HepG2 (cell line): ENCODE results near the gene HCFC1R1. TPM values are rescaled to one million over a fixed set of nuclear protein-coding genes. Genes with fewer than 3 reads are reported as not detected.

Source experiments
- EZH2 ChIP-seq: conservative IDR thresholded peaks from 2 replicates; pipeline ENCODE4 v1.6.1; 2012; ENCODE audit warnings: mild to moderate bottlenecking, low read depth, low read length, moderate library complexity
- FLYWCH1 ChIP-seq: sonication (generic); formaldehyde crosslinking; IDR thresholded peaks from 2 replicates; pipeline ENCODE4 v1.8.1; 2023; ENCODE audit warnings: mild to moderate bottlenecking, missing genetic modification reagents
- GZF1 ChIP-seq: sonication (generic); formaldehyde crosslinking; IDR thresholded peaks from 2 replicates; pipeline ENCODE4 v1.5.1; 2020; ENCODE audit warnings: mild to moderate bottlenecking, missing genetic modification reagents
- HNF4G ChIP-seq, 2 experiments: sonication (generic) in 1 of 2; formaldehyde crosslinking in 1 of 2; IDR thresholded peaks; 2 replicates each; pipeline versions ENCODE4 v1.4.0 to v1.6.1; 2011 to 2020; ENCODE audit warnings: borderline replicate concordance in 2 of 2, low read depth in 2 of 2, mild to moderate bottlenecking in 2 of 2, low read length in 1 of 2, missing genetic modification reagents in 1 of 2, moderate library complexity in 1 of 2
- IKZF4 ChIP-seq: sonication (generic); formaldehyde crosslinking; IDR thresholded peaks from 2 replicates; pipeline ENCODE4 v1.5.1; 2020; ENCODE audit warnings: borderline replicate concordance, mild to moderate bottlenecking, low read depth, missing genetic modification reagents; ENCODE audit errors: not compliant biosample characterization
- KMT2B ChIP-seq: IDR thresholded peaks from 2 replicates; pipeline ENCODE4 v1.6.1; 2016; ENCODE audit warnings: missing genetic modification reagents, missing compliant biosample characterization
- MAFF ChIP-seq: IDR thresholded peaks from 2 replicates; pipeline ENCODE4 v1.6.1; 2011; ENCODE audit warnings: low read depth, low read length, improper control_type of control experiment
- PAF1 ChIP-seq: IDR thresholded peaks from 2 replicates; pipeline ENCODE4 v1.6.1; 2016; ENCODE audit warnings: missing genetic modification reagents, missing compliant biosample characterization
- POLR2AphosphoS5 ChIP-seq: IDR thresholded peaks from 2 replicates; pipeline ENCODE4 v1.6.1; 2012; ENCODE audit warnings: low read depth, low read length
- SMAD1 ChIP-seq: sonication (generic); formaldehyde crosslinking; IDR thresholded peaks from 2 replicates; pipeline ENCODE4 v1.4.0; 2020; ENCODE audit warnings: missing genetic modification reagents, low read depth, mild to moderate bottlenecking, borderline replicate concordance
- SNAI1 ChIP-seq: sonication (generic); formaldehyde crosslinking; IDR thresholded peaks from 2 replicates; pipeline ENCODE4 v1.5.0; 2020; ENCODE audit warnings: mild to moderate bottlenecking, missing genetic modification reagents, borderline replicate concordance
- STAT5B ChIP-seq: sonication (generic); formaldehyde crosslinking; IDR thresholded peaks from 2 replicates; pipeline ENCODE4 v1.4.0; 2020; ENCODE audit warnings: missing genetic modification reagents
- THRA ChIP-seq: sonication (generic); formaldehyde crosslinking; IDR thresholded peaks from 2 replicates; pipeline ENCODE4 v1.4.0; 2020; ENCODE audit warnings: missing genetic modification reagents, borderline replicate concordance
- ZBTB14 ChIP-seq: sonication (generic); formaldehyde crosslinking; IDR thresholded peaks from 2 replicates; pipeline ENCODE4 v1.4.0; 2020; ENCODE audit warnings: missing genetic modification reagents
- ZKSCAN1 ChIP-seq: fragments of 150-350 bp; IDR thresholded peaks from 2 replicates; pipeline ENCODE4 v1.6.1; 2014; ENCODE audit warnings: low read length
- ZMYM2 ChIP-seq: sonication (generic); formaldehyde crosslinking; IDR thresholded peaks from 2 replicates; pipeline ENCODE4 v1.8.0; 2022; ENCODE audit warnings: mild to moderate bottlenecking, missing genetic modification reagents
- ZNF12 ChIP-seq: sonication (generic); formaldehyde crosslinking; IDR thresholded peaks from 2 replicates; pipeline ENCODE4 v1.5.0; 2020; ENCODE audit warnings: missing genetic modification reagents
- ZNF484 ChIP-seq: sonication (generic); formaldehyde crosslinking; IDR thresholded peaks from 2 replicates; pipeline ENCODE4 v1.5.1; 2020; ENCODE audit warnings: mild to moderate bottlenecking, low read depth, missing genetic modification reagents, borderline replicate concordance
- ZNF672 ChIP-seq: sonication (generic); formaldehyde crosslinking; IDR thresholded peaks from 2 replicates; pipeline ENCODE4 v1.8.1; 2022; ENCODE audit warnings: missing genetic modification reagents
- ZNF781 ChIP-seq: sonication (generic); formaldehyde crosslinking; IDR thresholded peaks from 2 replicates; pipeline ENCODE4 v1.5.1; 2020; ENCODE audit warnings: borderline replicate concordance, mild to moderate bottlenecking, missing genetic modification reagents; ENCODE audit errors: not compliant biosample characterization
- polyA plus RNA-seq, 8 experiments: library from polyadenylated mRNA; depleted of rRNA in 3 of 8; stranded (reverse) in 7 of 8; unstranded in 1 of 8; fragments of >200 nt; fragmentation: Illumina TruSeq in 4 of 8; extraction: Trizol in 4 of 8; gene quantifications; 2 replicates each; pipeline versions ENCODE4 v1.2.1 to v1.2.3, GENCODE V29; 2011 to 2016; ENCODE audit warnings: low read depth in 4 of 8, missing spikeins in 1 of 8, mixed read lengths in 1 of 8; ENCODE audit not compliant: insufficient read depth in 1 of 8
- total RNA-seq, 5 experiments: library from RNA; depleted of rRNA; stranded (reverse); fragments of >200 nt; fragmentation: Illumina TruSeq; extraction: Trizol; gene quantifications; 2 replicates each; pipeline ENCODE4 v1.2.3, GENCODE V29; 2016; ENCODE audit warnings: low read depth in 1 of 5
- TF ChIP-seq, protein P1 (sequence below): sonication (generic); formaldehyde crosslinking; IDR thresholded peaks from 2 replicates; pipeline ENCODE4 v1.4.0; 2020; ENCODE audit warnings: missing genetic modification reagents
- TF ChIP-seq, protein P2 (sequence below): sonication (generic); formaldehyde crosslinking; IDR thresholded peaks from 2 replicates; pipeline ENCODE4 v1.5.1; 2020; ENCODE audit warnings: mild to moderate bottlenecking, missing genetic modification reagents, moderate library complexity

The HCFC1R1 gene
- total and polyA plus RNA-seq, 2 of the 13 experiments (the other 11 are each of a cell fraction or from before 2014, with no cell fraction given) = 13.8 to 16.1 TPM

GRCh38 chr16:3023669-3024478 lies at the start of gene HCFC1R1, which contains the start of gene THOC6 (continued):
- TF ChIP-seq, protein P1, sequence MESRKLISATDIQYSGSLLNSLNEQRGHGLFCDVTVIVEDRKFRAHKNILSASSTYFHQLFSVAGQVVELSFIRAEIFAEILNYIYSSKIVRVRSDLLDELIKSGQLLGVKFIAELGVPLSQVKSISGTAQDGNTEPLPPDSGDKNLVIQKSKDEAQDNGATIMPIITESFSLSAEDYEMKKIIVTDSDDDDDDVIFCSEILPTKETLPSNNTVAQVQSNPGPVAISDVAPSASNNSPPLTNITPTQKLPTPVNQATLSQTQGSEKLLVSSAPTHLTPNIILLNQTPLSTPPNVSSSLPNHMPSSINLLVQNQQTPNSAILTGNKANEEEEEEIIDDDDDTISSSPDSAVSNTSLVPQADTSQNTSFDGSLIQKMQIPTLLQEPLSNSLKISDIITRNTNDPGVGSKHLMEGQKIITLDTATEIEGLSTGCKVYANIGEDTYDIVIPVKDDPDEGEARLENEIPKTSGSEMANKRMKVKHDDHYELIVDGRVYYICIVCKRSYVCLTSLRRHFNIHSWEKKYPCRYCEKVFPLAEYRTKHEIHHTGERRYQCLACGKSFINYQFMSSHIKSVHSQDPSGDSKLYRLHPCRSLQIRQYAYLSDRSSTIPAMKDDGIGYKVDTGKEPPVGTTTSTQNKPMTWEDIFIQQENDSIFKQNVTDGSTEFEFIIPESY (CRISPR knock-in tag) = no peak; the same call in 1 of the 2 replicates
- TF ChIP-seq THRA (CRISPR knock-in tag) (peak; percentile 8), FLYWCH1 (CRISPR knock-in tag) (no peak), HNF4G (IDR thresholded peaks at IDR 0.05; ENCODE audit: borderline replicate concordance, low read depth, low read length) (no peak), HNF4G (CRISPR knock-in tag; IDR thresholded peaks at IDR 0.05; ENCODE audit: borderline replicate concordance, low read depth) (no peak; the same call in 1 of the 2 replicates), ZNF672 (CRISPR knock-in tag) (no peak), GZF1 (CRISPR knock-in tag) (0 out of 2 replicates have a peak, but pooled peaks have one; percentile 34), ZNF12 (CRISPR knock-in tag) (0 out of 2 replicates have a peak, but pooled peaks have one; percentile 24), POLR2AphosphoS5 (peak; percentile 79), KMT2B (CRISPR knock-in tag) (peak; percentile 69), STAT5B (CRISPR knock-in tag) (no peak), EZH2 (no peak), ZNF781 (peak; percentile 81), ZBTB14 (CRISPR knock-in tag) (no peak), SNAI1 (CRISPR knock-in tag) (no peak), ZMYM2 (CRISPR knock-in tag) (no peak), ZNF484 (CRISPR knock-in tag) (no peak), PAF1 (CRISPR knock-in tag) (0 out of 2 replicates have a peak, but pooled peaks have one; percentile 79), MAFF (no peak), SMAD1 (CRISPR knock-in tag) (0 out of 2 replicates have a peak, but pooled peaks have one; percentile 65), ZKSCAN1 (no peak), IKZF4 (CRISPR knock-in tag) (peak; percentile 81)
- TF ChIP-seq, protein P2, sequence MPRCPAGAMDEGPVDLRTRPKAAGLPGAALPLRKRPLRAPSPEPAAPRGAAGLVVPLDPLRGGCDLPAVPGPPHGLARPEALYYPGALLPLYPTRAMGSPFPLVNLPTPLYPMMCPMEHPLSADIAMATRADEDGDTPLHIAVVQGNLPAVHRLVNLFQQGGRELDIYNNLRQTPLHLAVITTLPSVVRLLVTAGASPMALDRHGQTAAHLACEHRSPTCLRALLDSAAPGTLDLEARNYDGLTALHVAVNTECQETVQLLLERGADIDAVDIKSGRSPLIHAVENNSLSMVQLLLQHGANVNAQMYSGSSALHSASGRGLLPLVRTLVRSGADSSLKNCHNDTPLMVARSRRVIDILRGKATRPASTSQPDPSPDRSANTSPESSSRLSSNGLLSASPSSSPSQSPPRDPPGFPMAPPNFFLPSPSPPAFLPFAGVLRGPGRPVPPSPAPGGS (CRISPR knock-in tag) = peak; percentile 90
